ENCODE results near the gene CLN5. TPM values are rescaled to one million over a fixed set of nuclear protein-coding genes. Genes with fewer than 3 reads are reported as not detected.
A peak's percentile ranks its signal among the peaks of the same experiment; 100 is the strongest.

The CLN5 gene
- 10 to 100 TPM in 2 of 4 donors, 1 to 10 TPM in 2; 4.0 to 39.8 (median 11.6) TPM for polyA plus RNA-seq
- long read RNA-seq, donor 1 = 0 reads
- long read RNA-seq, donor 2, full-length matches to known transcripts = 10 of 10 reads
- long read RNA-seq, donor 2, partial matches to known transcripts = 0 of 10 reads
- long read RNA-seq, donor 2, other reads (novel, unspliced or antisense) = 0 of 10 reads
- long read RNA-seq, donor 3, full-length matches to known transcripts = 16 of 23 reads
- long read RNA-seq, donor 3, partial matches to known transcripts = 7 of 23 reads
- long read RNA-seq, donor 3, other reads (novel, unspliced or antisense) = 0 of 23 reads
- long read RNA-seq, donor 4 = 0 reads
- long read RNA-seq, donor 5, full-length matches to known transcripts = 15 of 15 reads
- long read RNA-seq, donor 5, partial matches to known transcripts = 0 of 15 reads
- long read RNA-seq, donor 5, other reads (novel, unspliced or antisense) = 0 of 15 reads
- long read RNA-seq, donor 6, full-length matches to known transcripts = 14 of 14 reads
- long read RNA-seq, donor 6, partial matches to known transcripts = 0 of 14 reads
- long read RNA-seq, donor 6, other reads (novel, unspliced or antisense) = 0 of 14 reads
- long read RNA-seq, donor 7 = 0 reads
- long read RNA-seq, donor 8 = 0 reads
- long read RNA-seq, donor 9, full-length matches to known transcripts = 10 of 10 reads
- long read RNA-seq, donor 9, partial matches to known transcripts = 0 of 10 reads
- long read RNA-seq, donor 9, other reads (novel, unspliced or antisense) = 0 of 10 reads
- long read RNA-seq, donor 10, full-length matches to known transcripts = 27 of 27 reads
- long read RNA-seq, donor 10, partial matches to known transcripts = 0 of 27 reads
- long read RNA-seq, donor 10, other reads (novel, unspliced or antisense) = 0 of 27 reads

GRCh38 chr13:76991796-76992547, at the start of gene CLN5:
Gene CLN5, plus strand, starts transcription at chr13:76992081. Its CDS starts 18 bp downstream, at chr13:76992099.
- FAIRE-seq (no peak), DNase-seq (peak; percentile 95 to 98)
- Histone ChIP-seq H3K27ac (ENCODE audit: low read depth in 1 of 3, low read length in 2 of 3) (peak within 1 kb of the TSS; percentile 80 to 97 (median 85)), H3K4me3 (ENCODE audit: low read depth in 1 of 3, low read length in 3 of 3) (peak within 1 kb of the TSS; percentile 61 to 83 (median 69)), H3K4me1 (ENCODE audit: control insufficient read depth in 3 of 3, insufficient read depth in 2 of 3, low read depth in 1 of 3, low read length in 2 of 3) (peaks cover 1 to 12% (median 4%) of the 10 kb centered on the region in 3 donors), H3K9me3 (ENCODE audit: control insufficient read depth in 2 of 2, insufficient read depth in 1 of 2, low read depth in 1 of 2, low read length in 1 of 2) (no peaks in the 10 kb centered on the region), H3K36me3 (ENCODE audit: control insufficient read depth in 3 of 3, insufficient read depth in 2 of 3, low read depth in 1 of 3, low read length in 3 of 3) (peaks cover 2 to 4% (median 3%) of the 10 kb centered on the region in 3 donors), H3K27me3 (ENCODE audit: control insufficient read depth in 3 of 3, insufficient read depth in 3 of 3, low read length in 3 of 3) (no peaks in the 10 kb centered on the region)
- 0 to 1% (median 1%) methylated on average over 62 to 73 of the region's 73 CpGs for WGBS, 3 donors

DNA sequence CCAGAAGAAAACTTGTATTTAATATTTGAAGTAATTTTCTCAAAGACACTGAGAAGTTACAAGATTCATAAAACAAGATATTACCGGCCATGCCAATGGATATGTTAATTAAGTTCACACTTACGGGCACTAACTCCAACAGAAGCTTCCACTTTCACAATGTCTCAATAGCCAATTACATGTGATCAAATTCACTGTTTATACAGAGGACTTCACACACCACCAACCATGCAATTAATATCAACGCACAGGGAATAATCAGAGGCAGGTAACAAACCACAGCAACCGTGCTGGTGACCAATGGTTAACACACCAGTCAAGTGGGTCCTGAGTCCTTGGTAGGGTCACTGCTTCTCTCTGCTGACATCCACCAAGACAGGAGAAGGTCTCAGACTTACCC, 49.5 kb upstream of the CLN5 start:
- Histone ChIP-seq H3K9me3 (ENCODE audit: control insufficient read depth in 2 of 2, insufficient read depth in 1 of 2, low read depth in 1 of 2, low read length in 1 of 2) (peaks cover 0 to 8% of the 10 kb centered on the region in 2 donors), H3K27me3 (ENCODE audit: control insufficient read depth in 3 of 3, insufficient read depth in 3 of 3, low read length in 3 of 3) (no peaks in the 10 kb centered on the region), H3K4me3 (ENCODE audit: low read depth in 1 of 3, low read length in 3 of 3) (no peak overlapping the region), H3K27ac (ENCODE audit: low read depth in 1 of 3, low read length in 2 of 3) (no peak overlapping the region), H3K4me1 (ENCODE audit: control insufficient read depth in 3 of 3, insufficient read depth in 2 of 3, low read depth in 1 of 3, low read length in 2 of 3) (no peaks in the 10 kb centered on the region), H3K36me3 (ENCODE audit: control insufficient read depth in 3 of 3, insufficient read depth in 2 of 3, low read depth in 1 of 3, low read length in 3 of 3) (no peaks in the 10 kb centered on the region)
- FAIRE-seq = no peak
- DNase-seq = no peak
- 84 to 86% (median 85%) methylated on average over 4 of the region's 4 CpGs for WGBS, 3 donors

GRCh38 chr13:76943646-76944045, 48.2 kb upstream of the CLN5 start:
- Histone ChIP-seq H3K36me3 (ENCODE audit: control insufficient read depth in 3 of 3, insufficient read depth in 2 of 3, low read depth in 1 of 3, low read length in 3 of 3) (no peaks in the 10 kb centered on the region), H3K4me1 (ENCODE audit: control insufficient read depth in 3 of 3, insufficient read depth in 2 of 3, low read depth in 1 of 3, low read length in 2 of 3) (no peaks in the 10 kb centered on the region), H3K27ac (ENCODE audit: low read depth in 1 of 3, low read length in 2 of 3) (no peak overlapping the region), H3K4me3 (ENCODE audit: low read depth in 1 of 3, low read length in 3 of 3) (no peak overlapping the region), H3K9me3 (ENCODE audit: control insufficient read depth in 2 of 2, insufficient read depth in 1 of 2, low read depth in 1 of 2, low read length in 1 of 2) (peaks cover 0 to 4% of the 10 kb centered on the region in 2 donors), H3K27me3 (ENCODE audit: control insufficient read depth in 3 of 3, insufficient read depth in 3 of 3, low read length in 3 of 3) (no peaks in the 10 kb centered on the region)
- DNase-seq (no peak), FAIRE-seq (no peak)
- WGBS, 3 donors = 72 to 88% (median 76%) methylated on average over 2 of the region's 2 CpGs

GRCh38 chr13:76944456-76944855, 47.4 kb upstream of the CLN5 start:
- FAIRE-seq = no peak
- DNase-seq = no peak
- no peaks in the 10 kb centered on the region for H3K4me1 ChIP-seq (ENCODE audit: control insufficient read depth in 3 of 3, insufficient read depth in 2 of 3, low read depth in 1 of 3, low read length in 2 of 3)
- 70 to 78% (median 77%) methylated on average over 4 of the region's 4 CpGs for WGBS, 3 donors
- no peaks in the 10 kb centered on the region for H3K36me3 ChIP-seq (ENCODE audit: control insufficient read depth in 3 of 3, insufficient read depth in 2 of 3, low read depth in 1 of 3, low read length in 3 of 3)
- H3K27ac ChIP-seq (ENCODE audit: low read depth in 1 of 3, low read length in 2 of 3) = no peak overlapping the region
- no peak overlapping the region for H3K4me3 ChIP-seq (ENCODE audit: low read depth in 1 of 3, low read length in 3 of 3)
- H3K9me3 ChIP-seq (ENCODE audit: control insufficient read depth in 2 of 2, insufficient read depth in 1 of 2, low read depth in 1 of 2, low read length in 1 of 2) = peaks cover 0 to 4% of the 10 kb centered on the region in 2 donors
- no peaks in the 10 kb centered on the region for H3K27me3 ChIP-seq (ENCODE audit: control insufficient read depth in 3 of 3, insufficient read depth in 3 of 3, low read length in 3 of 3)

GRCh38 chr13:76948149-76948548, 43.7 kb upstream of the CLN5 start, which contains the start of gene ACOD1:
Gene ACOD1, plus strand, starts transcription at chr13:76948511. Its CDS starts 48 bp downstream, at chr13:76948559.
- FAIRE-seq (no peak), DNase-seq (no peak)
- WGBS, 3 donors = 69 to 91% (median 76%) methylated on average over 2 of the region's 2 CpGs
- Histone ChIP-seq H3K27me3 (ENCODE audit: control insufficient read depth in 3 of 3, insufficient read depth in 3 of 3, low read length in 3 of 3) (no peaks in the 10 kb centered on the region), H3K9me3 (ENCODE audit: control insufficient read depth in 2 of 2, insufficient read depth in 1 of 2, low read depth in 1 of 2, low read length in 1 of 2) (peaks cover 0 to 4% of the 10 kb centered on the region in 2 donors), H3K27ac (ENCODE audit: low read depth in 1 of 3, low read length in 2 of 3) (no peak within 1 kb of the TSS), H3K4me1 (ENCODE audit: control insufficient read depth in 3 of 3, insufficient read depth in 2 of 3, low read depth in 1 of 3, low read length in 2 of 3) (no peaks in the 10 kb centered on the region), H3K4me3 (ENCODE audit: low read depth in 1 of 3, low read length in 3 of 3) (no peak within 1 kb of the TSS), H3K36me3 (ENCODE audit: control insufficient read depth in 3 of 3, insufficient read depth in 2 of 3, low read depth in 1 of 3, low read length in 3 of 3) (no peaks in the 10 kb centered on the region)

DNA sequence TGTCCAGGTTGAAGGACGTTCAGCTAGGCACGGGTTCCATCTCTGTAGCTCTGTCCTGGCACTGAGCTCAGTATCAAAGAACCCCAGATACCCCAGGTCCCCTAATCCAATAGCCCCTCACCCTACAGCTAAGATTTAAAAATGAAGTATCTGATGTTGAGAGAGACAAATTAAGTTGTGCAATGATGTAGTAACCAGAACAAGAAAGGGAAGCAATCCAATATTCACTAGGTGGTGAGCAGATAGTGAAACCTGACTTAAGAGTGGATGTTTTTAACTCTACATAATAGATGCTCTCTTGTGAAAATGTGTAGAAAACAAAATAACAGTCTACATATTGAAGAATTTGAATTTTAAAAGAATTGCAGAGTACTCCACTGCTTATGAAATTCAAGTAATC, 41.8 kb upstream of the CLN5 start:
- no peak for FAIRE-seq
- Histone ChIP-seq H3K4me1 (ENCODE audit: control insufficient read depth in 3 of 3, insufficient read depth in 2 of 3, low read depth in 1 of 3, low read length in 2 of 3) (no peaks in the 10 kb centered on the region), H3K4me3 (ENCODE audit: low read depth in 1 of 3, low read length in 3 of 3) (no peak overlapping the region), H3K9me3 (ENCODE audit: control insufficient read depth in 2 of 2, insufficient read depth in 1 of 2, low read depth in 1 of 2, low read length in 1 of 2) (peaks cover 0 to 4% of the 10 kb centered on the region in 2 donors), H3K27me3 (ENCODE audit: control insufficient read depth in 3 of 3, insufficient read depth in 3 of 3, low read length in 3 of 3) (no peaks in the 10 kb centered on the region), H3K36me3 (ENCODE audit: control insufficient read depth in 3 of 3, insufficient read depth in 2 of 3, low read depth in 1 of 3, low read length in 3 of 3) (no peaks in the 10 kb centered on the region), H3K27ac (ENCODE audit: low read depth in 1 of 3, low read length in 2 of 3) (no peak overlapping the region)
- DNase-seq = no peak
- WGBS, 3 donors = 85 to 88% (median 87%) methylated on average over 2 of the region's 2 CpGs

DNA sequence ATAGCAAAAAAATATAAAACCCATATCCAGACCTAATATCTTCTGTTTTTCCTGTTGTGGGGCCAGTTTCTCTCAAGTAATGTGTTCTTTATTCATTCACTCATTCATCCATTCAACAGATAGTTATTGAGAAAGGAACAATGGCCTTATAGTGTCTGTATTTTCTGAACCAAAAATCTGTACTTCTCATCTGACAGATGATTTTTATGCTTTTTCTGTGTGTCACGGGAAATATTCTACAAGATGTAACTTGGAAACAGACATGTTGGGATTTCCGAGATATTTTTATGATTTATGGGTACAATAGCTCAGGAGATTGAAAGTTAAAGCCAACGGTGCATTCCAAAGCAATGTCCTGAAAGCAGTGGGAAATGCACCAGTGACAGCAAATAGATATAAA, 37.9 kb upstream of the CLN5 start:
- Histone ChIP-seq H3K9me3 (ENCODE audit: control insufficient read depth in 2 of 2, insufficient read depth in 1 of 2, low read depth in 1 of 2, low read length in 1 of 2) (peaks cover 0 to 6% of the 10 kb centered on the region in 2 donors), H3K36me3 (ENCODE audit: control insufficient read depth in 3 of 3, insufficient read depth in 2 of 3, low read depth in 1 of 3, low read length in 3 of 3) (no peaks in the 10 kb centered on the region), H3K4me1 (ENCODE audit: control insufficient read depth in 3 of 3, insufficient read depth in 2 of 3, low read depth in 1 of 3, low read length in 2 of 3) (no peaks in the 10 kb centered on the region), H3K27me3 (ENCODE audit: control insufficient read depth in 3 of 3, insufficient read depth in 3 of 3, low read length in 3 of 3) (no peaks in the 10 kb centered on the region), H3K4me3 (ENCODE audit: low read depth in 1 of 3, low read length in 3 of 3) (no peak overlapping the region), H3K27ac (ENCODE audit: low read depth in 1 of 3, low read length in 2 of 3) (no peak overlapping the region)
- DNase-seq (no peak), FAIRE-seq (no peak)
- WGBS, 3 donors = 59 to 71% (median 61%) methylated on average over 3 of the region's 3 CpGs

- Histone ChIP-seq H3K9me3 (ENCODE audit: control insufficient read depth in 2 of 2, insufficient read depth in 1 of 2, low read depth in 1 of 2, low read length in 1 of 2) (peaks cover 0 to 12% of the 10 kb centered on the region in 2 donors), H3K27ac (ENCODE audit: low read depth in 1 of 3, low read length in 2 of 3) (no peak overlapping the region), H3K4me1 (ENCODE audit: control insufficient read depth in 3 of 3, insufficient read depth in 2 of 3, low read depth in 1 of 3, low read length in 2 of 3) (no peaks in the 10 kb centered on the region), H3K4me3 (ENCODE audit: low read depth in 1 of 3, low read length in 3 of 3) (no peak overlapping the region), H3K36me3 (ENCODE audit: control insufficient read depth in 3 of 3, insufficient read depth in 2 of 3, low read depth in 1 of 3, low read length in 3 of 3) (no peaks in the 10 kb centered on the region), H3K27me3 (ENCODE audit: control insufficient read depth in 3 of 3, insufficient read depth in 3 of 3, low read length in 3 of 3) (no peaks in the 10 kb centered on the region)
- FAIRE-seq (no peak), DNase-seq (no peak)
- 62 to 83% (median 66%) methylated on average over 6 of the region's 6 CpGs for WGBS, 3 donors
These were observed 37.3 kb upstream of the CLN5 start for GRCh38 chr13:76954538-76954937.

Data from small intestine (tissue), 16 donors.